GM18511 (cell line): Measurements from ENCODE around the gene FSTL4.

Experiments
- ATAC-seq: cut with Tn5 transposase; IDR thresholded peaks from one replicate; pipeline ENCODE4 v1.9.1; 2021; ENCODE audit warnings: mild to moderate bottlenecking, moderate library complexity; ENCODE audit not compliant: unreplicated experiment

FSTL4 gene

GRCh38 chr5:133309166-133309795 lies 303.1 kb downstream of the FSTL4 start:
- ATAC-seq: no peak

GRCh38 chr5:133307275-133307674 lies 305.1 kb downstream of the FSTL4 start:
- peak; percentile 70 for ATAC-seq

GRCh38 chr5:133304707-133305216 lies 307.6 kb downstream of the FSTL4 start:
- ATAC-seq: no peak

- ATAC-seq: no peak
Observed at GRCh38 chr5:133304178-133304577, 308.2 kb downstream of the FSTL4 start.

GRCh38 chr5:133303298-133303697 lies 309.0 kb downstream of the FSTL4 start:
- ATAC-seq: no peak

GRCh38 chr5:133299728-133300127 lies 312.6 kb downstream of the FSTL4 start:
- ATAC-seq: no peak

- ATAC-seq: no peak
Observed at GRCh38 chr5:133299021-133299420, 313.3 kb downstream of the FSTL4 start.

- no peak for ATAC-seq
Observed at GRCh38 chr5:133298447-133298846, 313.9 kb downstream of the FSTL4 start.

GRCh38 chr5:133297293-133297692 lies 315.0 kb downstream of the FSTL4 start:
- ATAC-seq: no peak

- no peak for ATAC-seq
Observed at GRCh38 chr5:133296624-133297023, 315.7 kb downstream of the FSTL4 start.

GRCh38 chr5:133295520-133295919 lies 316.8 kb downstream of the FSTL4 start:
- no peak for ATAC-seq

GRCh38 chr5:133294380-133294779 lies 318.0 kb downstream of the FSTL4 start:
- ATAC-seq: no peak

- ATAC-seq: no peak
Observed at GRCh38 chr5:133293960-133294359, 318.4 kb downstream of the FSTL4 start.

GRCh38 chr5:133292300-133292699 lies 320.0 kb downstream of the FSTL4 start:
- no peak for ATAC-seq

GRCh38 chr5:133291524-133291923 lies 320.8 kb downstream of the FSTL4 start:
- ATAC-seq: no peak

- no peak for ATAC-seq
Observed at GRCh38 chr5:133290669-133291240, 321.6 kb downstream of the FSTL4 start.

GRCh38 chr5:133289686-133290367 lies 322.5 kb downstream of the FSTL4 start:
- no peak for ATAC-seq

- no peak for ATAC-seq
Observed at GRCh38 chr5:133287500-133287899, 324.8 kb downstream of the FSTL4 start.

GRCh38 chr5:133286483-133286882 lies 325.9 kb downstream of the FSTL4 start:
- no peak for ATAC-seq

- no peak for ATAC-seq
Observed at GRCh38 chr5:133285583-133286021, 326.7 kb downstream of the FSTL4 start.

- no peak for ATAC-seq
Observed at GRCh38 chr5:133284306-133284705, 328.0 kb downstream of the FSTL4 start.

GRCh38 chr5:133278317-133278716 lies 334.0 kb downstream of the FSTL4 start:
- no peak for ATAC-seq
